B cell (primary cell): ENCODE measurements around the gene KIAA1217. TPM values are rescaled to one million over a fixed set of nuclear protein-coding genes. Genes with fewer than 3 reads are reported as not detected.

Source experiments
- ATAC-seq: fragments of 200-7000 bp; cut with Tn5 transposase; one replicate; pipeline ENCODE4 v1.10.0; 2021; ENCODE audit warnings: low read depth, mild to moderate bottlenecking, moderate number of reproducible peaks, moderate library complexity
- CTCF ChIA-PET: fragments of 350-600 bp; sonication (Branson Sonifier 250); formaldehyde crosslinking; loops from one replicate; lab custom pipeline; 2021; ENCODE audit warnings: antibody characterized with exemption, inconsistent platforms; lab: Charles Lee
- POLR2A ChIA-PET: fragments of 350-600 bp; sonication (Branson Sonifier 250); formaldehyde crosslinking; loops from one replicate; lab custom pipeline; 2021; ENCODE audit warnings: antibody characterized with exemption; lab: Charles Lee
- DNase-seq: peaks from one replicate; pipeline ENCODE4 v3.0.0; 2013
- H2AFZ ChIP-seq: 2 replicates; pipeline ENCODE4 v1.6.1; 2012; ENCODE audit warnings: mild to moderate bottlenecking, low read depth, low read length; ENCODE audit not compliant: insufficient read depth, poor library complexity, severe bottlenecking
- H3K27ac ChIP-seq, 2 donors: 1 replicate in 1 of 2; 2 replicates in 1 of 2; pipeline ENCODE4 v1.5.1; 2012 to 2013; ENCODE audit warnings: low read length in 2 of 2, mild to moderate bottlenecking in 2 of 2, moderate library complexity in 1 of 2
- H3K27me3 ChIP-seq, 4 experiments: fragments of 200-600 bp in 1 of 4; sonication (generic) in 1 of 4; replicated peaks in 1 of 4; 1 replicate in 2 of 4; 2 replicates in 2 of 4; pipeline versions ENCODE4 v1.6.1 to v1.7.0; 2013 to 2016; ENCODE audit warnings: low read length in 3 of 4, mild to moderate bottlenecking in 2 of 4, mixed read lengths in 1 of 4, moderate library complexity in 1 of 4; ENCODE audit not compliant: insufficient read depth in 4 of 4, control insufficient read depth in 3 of 4; ENCODE audit errors: control extremely low read depth in 1 of 4
- H3K36me3 ChIP-seq, 2 experiments: replicated peaks in 1 of 2; 1 replicate in 1 of 2; 2 replicates in 1 of 2; pipeline versions ENCODE4 v1.6.1 to v1.7.1; 2013; ENCODE audit warnings: low read length in 1 of 2; ENCODE audit not compliant: insufficient read depth in 2 of 2, control insufficient read depth in 1 of 2; ENCODE audit errors: control extremely low read depth in 1 of 2, extremely low read depth in 1 of 2
- H3K4me1 ChIP-seq, 2 donors: fragments of 200-600 bp in 1 of 2; sonication (generic) in 1 of 2; 1 replicate in 1 of 2; 2 replicates in 1 of 2; pipeline versions ENCODE4 v1.5.1 to v1.6.1; 2013 to 2017; ENCODE audit warnings: low read length in 2 of 2; ENCODE audit not compliant: control insufficient read depth in 2 of 2, insufficient read depth in 2 of 2
- H3K4me2 ChIP-seq: replicated peaks from 2 replicates; pipeline ENCODE3; 2012; ENCODE audit warnings: mild to moderate bottlenecking, low read depth, low read length; ENCODE audit not compliant: poor library complexity, severe bottlenecking
- H3K4me3 ChIP-seq, 5 experiments: fragments of 200-600 bp in 1 of 5; sonication (generic) in 1 of 5; 1 replicate in 3 of 5; 2 replicates in 2 of 5; pipeline versions ENCODE4 v1.5.1 to v1.7.0; 2011 to 2016; ENCODE audit warnings: low read length in 4 of 5, mild to moderate bottlenecking in 4 of 5, low read depth in 2 of 5, control low read depth in 1 of 5, moderate library complexity in 1 of 5; ENCODE audit not compliant: insufficient read depth in 1 of 5; ENCODE audit errors: control extremely low read depth in 1 of 5, extremely low read depth in 1 of 5
- H3K79me2 ChIP-seq: fragments of 200-600 bp; sonication (generic); one replicate; pipeline ENCODE4 v1.6.0; 2016; ENCODE audit warnings: low read length; ENCODE audit not compliant: control insufficient read depth, insufficient read depth
- H3K9ac ChIP-seq: fragments of 200-600 bp; sonication (generic); 2 replicates; pipeline ENCODE4 v1.6.1; 2017; ENCODE audit warnings: mild to moderate bottlenecking, low read length, moderate library complexity
- H3K9me3 ChIP-seq, 3 donors: one replicate each; pipeline versions ENCODE4 v1.6.1 to v1.7.1; 2013; ENCODE audit warnings: low read length in 2 of 3; ENCODE audit not compliant: control insufficient read depth in 2 of 3, insufficient read depth in 1 of 3; ENCODE audit errors: control extremely low read depth in 1 of 3
- H4K20me1 ChIP-seq: 2 replicates; pipeline ENCODE4 v1.6.0; 2012; ENCODE audit warnings: mild to moderate bottlenecking, low read length; ENCODE audit not compliant: insufficient read depth, control insufficient read depth, poor library complexity, severe bottlenecking
- H3K27ac Mint-ChIP-seq: one replicate; pipeline ENCODE4 v1.8.0; 2021; ENCODE audit warnings: mixed read lengths
- H3K27me3 Mint-ChIP-seq: one replicate; pipeline ENCODE4 v1.8.0; 2021; ENCODE audit warnings: mixed read lengths
- H3K4me1 Mint-ChIP-seq: one replicate; pipeline ENCODE4 v1.8.0; 2021; ENCODE audit warnings: mixed read lengths
- H3K4me3 Mint-ChIP-seq: one replicate; pipeline ENCODE4 v1.8.0; 2021; ENCODE audit warnings: mixed read lengths
- H3K9me3 Mint-ChIP-seq: one replicate; pipeline ENCODE4 v1.8.0; 2022; ENCODE audit warnings: mixed read lengths; ENCODE audit not compliant: insufficient read depth
- EZH2 ChIP-seq: IDR thresholded peaks from 2 replicates; pipeline ENCODE4 v1.6.1; 2012; ENCODE audit warnings: borderline replicate concordance, low read depth, mild to moderate bottlenecking, moderate library complexity, low read length; ENCODE audit not compliant: insufficient read depth, poor library complexity, severe bottlenecking
- WGBS: methylation state at CpG from one replicate; pipeline ENCODE4 v1.1.5; 2013; ENCODE audit warnings: missing lambda C conversion rate; ENCODE audit not compliant: insufficient coverage; 5-methylcytosine and 5-hydroxymethylcytosine counted together
- intact Hi-C: fragments of 100-400 bp; cut with micrococcal nuclease; formaldehyde crosslinking; loops from one replicate; pipeline ENCODE4 v1.10.0; 2022
- polyA plus RNA-seq: library from polyadenylated mRNA; depleted of rRNA; stranded (reverse); fragments of >200 nt; gene quantifications from 2 replicates; pipeline ENCODE4 v1.2.3, GENCODE V29; 2012
- total RNA-seq, 2 donors: library from RNA; stranded (reverse); fragments of 120-200 nt in 1 of 2; gene quantifications; 1 replicate in 1 of 2; 2 replicates in 1 of 2; pipeline versions ENCODE4 v1.2.3 to v1.2.4, GENCODE V29; 2013 to 2022
- TF ChIP-seq, protein P1 (sequence below): fragments of 200-600 bp; IDR thresholded peaks from one replicate; pipeline ENCODE4 v1.8.0; 2022; ENCODE audit warnings: antibody characterized with exemption, mild to moderate bottlenecking

Gene KIAA1217
- total and polyA plus RNA-seq, 2 donors (not counting 1 experiment from before 2014, with no cell fraction given): 0.67 TPM; not detected in 1

DNA sequence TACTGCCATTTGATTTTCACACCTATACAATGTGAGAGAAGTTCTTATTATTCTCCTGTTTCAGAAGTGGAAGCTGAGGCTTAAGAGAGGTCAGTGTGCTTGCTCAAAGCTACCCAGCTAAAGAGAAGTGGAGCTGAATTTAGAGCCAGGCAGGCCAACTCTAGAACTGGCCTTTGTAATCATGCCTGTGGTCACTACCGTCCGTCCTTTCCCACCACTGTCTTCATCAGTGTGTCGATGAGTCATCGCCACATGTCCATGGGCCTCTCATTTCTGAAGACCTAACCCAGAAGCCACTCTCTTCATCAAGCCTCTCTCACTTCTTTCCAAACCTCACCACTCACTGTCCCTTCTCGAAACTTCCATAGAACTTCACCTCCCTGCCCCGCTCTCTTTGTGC lies 237.8 kb downstream of the KIAA1217 start:
- ChIA-PET POLR2A (no interaction called here), CTCF (no interaction called here)
- Mint-ChIP-seq H3K27me3 (peaks cover 3% of the 10 kb centered on the region), H3K4me3 (no peak overlapping the region), H3K9me3 (no peaks in the 10 kb centered on the region), H3K27ac (no peak overlapping the region), H3K4me1 (no peaks in the 10 kb centered on the region)
- Histone ChIP-seq H2AFZ (no peak overlapping the region), H3K4me2 (no peak overlapping the region), H3K79me2 (no peaks in the 10 kb centered on the region), H3K4me3 (no peak overlapping the region), H4K20me1 (no peaks in the 10 kb centered on the region), H3K9me3 (no peaks in the 10 kb centered on the region), H3K27me3 (no peaks in the 10 kb centered on the region), H3K27ac (no peak overlapping the region), H3K36me3 (no peaks in the 10 kb centered on the region), H3K9ac (no peak overlapping the region), H3K4me1 (no peaks in the 10 kb centered on the region)
- 89% methylated on average over 5 of the region's 6 CpGs for WGBS
- no peak for TF ChIP-seq EZH2
- TF ChIP-seq, protein P1, sequence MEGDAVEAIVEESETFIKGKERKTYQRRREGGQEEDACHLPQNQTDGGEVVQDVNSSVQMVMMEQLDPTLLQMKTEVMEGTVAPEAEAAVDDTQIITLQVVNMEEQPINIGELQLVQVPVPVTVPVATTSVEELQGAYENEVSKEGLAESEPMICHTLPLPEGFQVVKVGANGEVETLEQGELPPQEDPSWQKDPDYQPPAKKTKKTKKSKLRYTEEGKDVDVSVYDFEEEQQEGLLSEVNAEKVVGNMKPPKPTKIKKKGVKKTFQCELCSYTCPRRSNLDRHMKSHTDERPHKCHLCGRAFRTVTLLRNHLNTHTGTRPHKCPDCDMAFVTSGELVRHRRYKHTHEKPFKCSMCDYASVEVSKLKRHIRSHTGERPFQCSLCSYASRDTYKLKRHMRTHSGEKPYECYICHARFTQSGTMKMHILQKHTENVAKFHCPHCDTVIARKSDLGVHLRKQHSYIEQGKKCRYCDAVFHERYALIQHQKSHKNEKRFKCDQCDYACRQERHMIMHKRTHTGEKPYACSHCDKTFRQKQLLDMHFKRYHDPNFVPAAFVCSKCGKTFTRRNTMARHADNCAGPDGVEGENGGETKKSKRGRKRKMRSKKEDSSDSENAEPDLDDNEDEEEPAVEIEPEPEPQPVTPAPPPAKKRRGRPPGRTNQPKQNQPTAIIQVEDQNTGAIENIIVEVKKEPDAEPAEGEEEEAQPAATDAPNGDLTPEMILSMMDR: no peak
- no peak for DNase-seq
- intact Hi-C loops: no loop called here
- ATAC-seq: no peak

DNA sequence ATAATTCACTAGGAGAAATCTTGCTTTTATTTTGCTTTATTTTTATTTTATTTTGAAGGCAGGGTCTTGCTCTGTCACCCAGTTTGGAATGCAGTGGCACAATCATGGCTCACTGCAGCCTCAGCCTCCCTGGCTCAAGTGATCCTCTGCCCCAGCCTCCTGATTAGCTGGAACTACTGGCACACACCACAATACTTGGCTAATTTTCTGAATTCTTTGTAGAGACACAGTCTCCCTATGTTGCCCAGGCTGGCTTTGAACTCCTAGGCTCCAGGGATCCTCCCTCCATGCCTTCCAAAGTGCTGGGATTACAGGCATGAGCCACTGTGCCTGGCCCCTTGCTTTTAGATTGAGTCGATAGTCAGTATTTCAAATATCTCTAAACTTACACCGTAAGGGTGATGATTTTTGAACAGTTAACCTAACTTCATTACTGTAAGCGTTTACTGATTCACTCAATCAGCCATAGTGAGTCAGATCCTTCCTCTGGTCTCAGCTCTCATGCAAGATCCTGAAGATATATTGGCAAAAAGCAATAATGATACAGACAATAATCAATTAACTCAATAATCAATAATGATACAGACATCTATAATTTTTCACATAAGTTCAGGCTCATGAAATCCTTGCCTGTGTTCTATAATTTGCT lies 239.5 kb downstream of the KIAA1217 start:
- no peak overlapping the region for H3K27ac ChIP-seq
- intact Hi-C loops: no loop called here
- H3K4me3 Mint-ChIP-seq: no peak overlapping the region
- no peak overlapping the region for H2AFZ ChIP-seq
- no peaks in the 10 kb centered on the region for H3K9me3 Mint-ChIP-seq
- H3K79me2 ChIP-seq: no peaks in the 10 kb centered on the region
- ATAC-seq (no peak), DNase-seq (no peak)
- no peaks in the 10 kb centered on the region for H3K4me1 ChIP-seq
- no peaks in the 10 kb centered on the region for H4K20me1 ChIP-seq
- WGBS: 100% methylated on average over 2 of the region's 3 CpGs
- no peak overlapping the region for H3K4me2 ChIP-seq
- TF ChIP-seq EZH2: no peak
- H3K27me3 Mint-ChIP-seq: peaks cover 3% of the 10 kb centered on the region
- H3K36me3 ChIP-seq: no peaks in the 10 kb centered on the region
- H3K27me3 ChIP-seq: no peaks in the 10 kb centered on the region
- ChIA-PET POLR2A (no interaction called here), CTCF (interaction anchor here (0.7 kb wide), 1 partner anchor 163 kb away, joined by 7 read pairs; no protein-coding TSS in a partner anchor)
- H3K27ac Mint-ChIP-seq: no peak overlapping the region
- no peaks in the 10 kb centered on the region for H3K4me1 Mint-ChIP-seq
- no peak overlapping the region for H3K9ac ChIP-seq
- no peak overlapping the region for H3K4me3 ChIP-seq
- no peaks in the 10 kb centered on the region for H3K9me3 ChIP-seq
